Keratinocyte (primary cell): ENCODE results near the gene ZNF511. TPM values are rescaled to one million over a fixed set of nuclear protein-coding genes. Genes with fewer than 3 reads are reported as not detected.

Experiments used
- DNase-seq: peaks from one replicate; pipeline ENCODE4 v3.0.0-alpha.2; 2011; ENCODE audit warnings: low read depth, missing footprints, low spot score
- FAIRE-seq: peaks from 2 replicates; lab custom pipeline; 2011; peaks lifted over from hg19 to GRCh38; lab: Jason Lieb, UNC
- H2AFZ ChIP-seq: 2 replicates; pipeline ENCODE4 v1.6.0; 2012; ENCODE audit warnings: low read length, control low read depth, inconsistent platforms; ENCODE audit not compliant: control insufficient read depth
- H3K27ac ChIP-seq: 2 replicates; pipeline ENCODE4 v1.5.1; 2011; ENCODE audit warnings: low read length; ENCODE audit not compliant: control insufficient read depth, insufficient read depth
- H3K27me3 ChIP-seq: 3 replicates; pipeline ENCODE4 v1.6.0; 2011; ENCODE audit warnings: low read length; ENCODE audit not compliant: control insufficient read depth, insufficient read depth; ENCODE audit errors: extremely low read depth
- H3K36me3 ChIP-seq, 2 experiments: 2 replicates in 1 of 2; 3 replicates in 1 of 2; pipeline ENCODE4 v1.5.1; 2011; ENCODE audit warnings: low read length in 2 of 2, mild to moderate bottlenecking in 1 of 2; ENCODE audit not compliant: control insufficient read depth in 2 of 2, insufficient read depth in 2 of 2; ENCODE audit errors: extremely low read depth in 1 of 2
- H3K4me1 ChIP-seq: 3 replicates; pipeline ENCODE4 v1.5.1; 2011; ENCODE audit warnings: low read length; ENCODE audit not compliant: control insufficient read depth, insufficient read depth; ENCODE audit errors: extremely low read depth
- H3K4me2 ChIP-seq: 3 replicates; pipeline ENCODE4 v1.6.0; 2011; ENCODE audit warnings: low read depth, low read length; ENCODE audit not compliant: control insufficient read depth, insufficient read depth; ENCODE audit errors: extremely low read depth
- H3K4me3 ChIP-seq, 3 experiments: fragments of 200-600 bp in 1 of 3; sonication (generic) in 1 of 3; 2 replicates in 2 of 3; 3 replicates in 1 of 3; pipeline ENCODE4 v1.5.1; 2011 to 2016; ENCODE audit warnings: low read length in 3 of 3, mild to moderate bottlenecking in 3 of 3, control low read depth in 2 of 3, inconsistent platforms in 1 of 3, low read depth in 1 of 3, mixed read lengths in 1 of 3, mixed run types in 1 of 3, moderate library complexity in 1 of 3; ENCODE audit not compliant: control insufficient read depth in 2 of 3, insufficient read depth in 2 of 3; ENCODE audit errors: extremely low read depth in 1 of 3
- H3K79me2 ChIP-seq: 2 replicates; pipeline ENCODE4 v1.6.0; 2012; ENCODE audit warnings: low read length; ENCODE audit not compliant: control insufficient read depth, insufficient read depth
- H3K9ac ChIP-seq: 3 replicates; pipeline ENCODE4 v1.6.0; 2011; ENCODE audit warnings: low read length; ENCODE audit not compliant: control insufficient read depth, insufficient read depth; ENCODE audit errors: extremely low read depth
- H3K9me1 ChIP-seq: 3 replicates; pipeline ENCODE4 v1.6.0; 2011; ENCODE audit warnings: low read length; ENCODE audit not compliant: control insufficient read depth, insufficient read depth; ENCODE audit errors: extremely low read depth
- H3K9me3 ChIP-seq: 2 replicates; pipeline ENCODE4 v1.5.1; 2012; ENCODE audit warnings: low read depth, low read length; ENCODE audit not compliant: control insufficient read depth
- H4K20me1 ChIP-seq: 3 replicates; pipeline ENCODE4 v1.6.0; 2011; ENCODE audit warnings: low read length; ENCODE audit not compliant: control insufficient read depth, insufficient read depth; ENCODE audit errors: extremely low read depth
- EZH2 ChIP-seq: IDR thresholded peaks from one replicate; pipeline ENCODE4 v1.6.1; 2012; ENCODE audit warnings: inconsistent platforms, mild to moderate bottlenecking, low read length, moderate library complexity
- dilution Hi-C: fragments of 300-500 bp; cut with MboI; formaldehyde crosslinking; loops from one replicate; pipeline ENCODE4 v1.7.0; 2020; ENCODE audit warnings: low sequenced_read_pairs; ENCODE audit not compliant: extremely low pct_ligation_motif_present
- polyA plus RNA-seq, 5 experiments: library from polyadenylated mRNA; depleted of rRNA in 3 of 5; stranded (reverse) in 3 of 5; stranded (forward) in 1 of 5; unstranded in 1 of 5; fragments of >200 nt; gene quantifications; 1 replicate in 1 of 5; 2 replicates in 3 of 5; 3 replicates in 1 of 5; pipeline versions ENCODE4 v1.2.1 to v1.2.3, GENCODE V29; 2011 to 2012; ENCODE audit warnings: missing spikeins in 2 of 5, low read depth in 1 of 5, low replicate concordance in 1 of 5
- TF ChIP-seq, protein P1 (sequence below), 3 experiments: IDR thresholded peaks in 1 of 3; conservative IDR thresholded peaks in 1 of 3; optimal IDR thresholded peaks in 1 of 3; 2 replicates in 2 of 3; 3 replicates in 1 of 3; pipeline versions ENCODE3 to v1.5.1; 2011; ENCODE audit warnings: low read length in 3 of 3, mild to moderate bottlenecking in 3 of 3, moderate library complexity in 2 of 3, control low read depth in 1 of 3, inconsistent platforms in 1 of 3; ENCODE audit not compliant: insufficient read depth in 2 of 3; ENCODE audit errors: extremely low read depth in 1 of 3

ZNF511 gene
- polyA plus RNA-seq, 1 donor (not counting 4 experiments of a cell fraction or from before 2014, with no cell fraction given), result 20.2 TPM

DNA sequence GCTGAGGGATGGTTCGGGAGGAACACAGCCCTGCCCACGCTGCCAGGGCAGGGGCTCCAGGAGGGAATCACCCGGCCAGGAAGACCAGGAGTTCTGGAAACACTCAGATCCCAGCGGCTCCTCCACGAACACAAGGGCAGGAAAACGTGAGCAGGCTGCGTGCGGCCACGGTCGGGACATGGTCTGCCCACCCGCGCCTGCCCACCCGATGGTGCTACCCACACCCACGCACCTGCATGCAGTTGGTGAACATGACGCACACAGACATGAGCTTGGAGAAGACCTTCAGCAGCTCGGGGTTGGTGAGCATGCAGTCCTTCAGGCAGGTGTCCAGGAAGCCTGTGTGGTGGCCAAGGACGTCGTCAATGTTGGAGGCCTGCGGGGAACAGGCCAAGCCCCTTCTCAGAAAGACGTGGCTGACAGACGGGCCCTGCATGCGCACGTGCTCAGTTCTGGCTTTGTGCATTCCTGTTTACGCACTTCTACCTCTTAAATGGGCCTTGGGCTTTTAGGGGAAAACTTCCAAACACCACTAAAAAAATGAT lies 25.8 kb upstream of the ZNF511 start:
- Histone ChIP-seq H4K20me1 (no peaks in the 10 kb centered on the region), H3K4me2 (no peak overlapping the region), H3K9me3 (no peaks in the 10 kb centered on the region), H3K27me3 (no peaks in the 10 kb centered on the region), H2AFZ (no peak overlapping the region), H3K4me1 (peaks cover 16% of the 10 kb centered on the region), H3K27ac (no peak overlapping the region), H3K9me1 (no peaks in the 10 kb centered on the region), H3K79me2 (no peaks in the 10 kb centered on the region), H3K9ac (no peak overlapping the region), H3K4me3 (no peak overlapping the region), H3K36me3 (peaks cover 25 to 34% of the 10 kb centered on the region in 2 experiments)
- dilution Hi-C loops, result no loop called here
- DNase-seq (no peak), FAIRE-seq (no peak)
- no peak for TF ChIP-seq EZH2
- TF ChIP-seq, protein P1, sequence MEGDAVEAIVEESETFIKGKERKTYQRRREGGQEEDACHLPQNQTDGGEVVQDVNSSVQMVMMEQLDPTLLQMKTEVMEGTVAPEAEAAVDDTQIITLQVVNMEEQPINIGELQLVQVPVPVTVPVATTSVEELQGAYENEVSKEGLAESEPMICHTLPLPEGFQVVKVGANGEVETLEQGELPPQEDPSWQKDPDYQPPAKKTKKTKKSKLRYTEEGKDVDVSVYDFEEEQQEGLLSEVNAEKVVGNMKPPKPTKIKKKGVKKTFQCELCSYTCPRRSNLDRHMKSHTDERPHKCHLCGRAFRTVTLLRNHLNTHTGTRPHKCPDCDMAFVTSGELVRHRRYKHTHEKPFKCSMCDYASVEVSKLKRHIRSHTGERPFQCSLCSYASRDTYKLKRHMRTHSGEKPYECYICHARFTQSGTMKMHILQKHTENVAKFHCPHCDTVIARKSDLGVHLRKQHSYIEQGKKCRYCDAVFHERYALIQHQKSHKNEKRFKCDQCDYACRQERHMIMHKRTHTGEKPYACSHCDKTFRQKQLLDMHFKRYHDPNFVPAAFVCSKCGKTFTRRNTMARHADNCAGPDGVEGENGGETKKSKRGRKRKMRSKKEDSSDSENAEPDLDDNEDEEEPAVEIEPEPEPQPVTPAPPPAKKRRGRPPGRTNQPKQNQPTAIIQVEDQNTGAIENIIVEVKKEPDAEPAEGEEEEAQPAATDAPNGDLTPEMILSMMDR (optimal IDR thresholded peaks at IDR 0.05 in 1 of 3, IDR thresholded peaks at IDR 0.05 in 1 of 3, conservative IDR thresholded peaks at IDR 0.05 in 1 of 3; ENCODE audit: extremely low read depth in 1 of 3, insufficient read depth in 2 of 3, low read length in 3 of 3), result no peak

DNA sequence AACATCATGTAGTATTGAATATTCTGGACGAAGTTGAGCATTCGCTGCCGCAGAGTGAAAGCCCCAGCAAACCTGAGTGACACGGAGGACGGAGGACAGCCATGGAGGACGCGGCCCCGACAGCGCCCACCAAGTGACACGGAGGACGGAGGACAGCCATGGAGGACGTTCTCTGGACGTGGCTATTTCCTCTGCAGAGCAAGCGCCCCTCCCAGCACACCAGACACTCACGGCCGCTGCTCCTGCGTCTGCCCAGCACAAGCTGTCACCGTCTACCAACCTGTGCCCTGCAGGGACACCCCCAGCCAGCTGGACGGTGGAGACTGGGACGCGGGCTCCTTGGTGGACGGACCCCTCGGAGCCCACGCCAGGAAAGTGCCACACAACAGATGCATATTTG lies 24.8 kb upstream of the ZNF511 start:
- no peak overlapping the region for H2AFZ ChIP-seq
- H3K9me3 ChIP-seq, result no peaks in the 10 kb centered on the region
- no peaks in the 10 kb centered on the region for H3K9me1 ChIP-seq
- no peaks in the 10 kb centered on the region for H3K27me3 ChIP-seq
- DNase-seq (no peak), FAIRE-seq (no peak)
- H3K4me3 ChIP-seq, result no peak overlapping the region
- no peaks in the 10 kb centered on the region for H3K79me2 ChIP-seq
- H3K4me2 ChIP-seq, result no peak overlapping the region
- H3K4me1 ChIP-seq, result peaks cover 6% of the 10 kb centered on the region
- no peak for TF ChIP-seq EZH2
- dilution Hi-C loops, result no loop called here
- H4K20me1 ChIP-seq, result no peaks in the 10 kb centered on the region
- no peak overlapping the region for H3K9ac ChIP-seq
- H3K27ac ChIP-seq, result no peak overlapping the region
- H3K36me3 ChIP-seq, result peaks cover 30 to 44% of the 10 kb centered on the region in 2 experiments

DNA sequence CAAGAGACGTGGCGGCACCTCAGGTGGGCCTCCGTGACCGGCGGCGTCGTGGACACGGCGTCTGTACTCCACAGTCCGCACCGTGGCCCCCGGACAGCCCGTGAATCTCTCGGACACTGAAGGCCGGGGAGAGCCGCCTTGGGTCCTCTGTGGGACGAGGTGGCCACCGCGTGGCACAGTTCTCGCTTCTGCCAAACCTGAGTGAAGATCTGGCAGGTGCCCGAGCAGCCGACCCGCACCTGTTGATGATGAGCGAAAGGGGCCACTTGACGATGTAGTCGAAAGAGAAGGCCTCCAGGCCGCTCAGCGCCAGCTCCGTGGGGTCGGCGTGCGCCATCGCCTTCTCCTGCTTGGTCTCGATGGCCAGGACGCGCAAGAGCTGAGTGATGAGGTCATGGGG lies 23.5 kb upstream of the ZNF511 start:
- H3K79me2 ChIP-seq, result no peaks in the 10 kb centered on the region
- no peak overlapping the region for H2AFZ ChIP-seq
- dilution Hi-C loops, result no loop called here
- peaks cover 35 to 45% of the 10 kb centered on the region in 2 experiments for H3K36me3 ChIP-seq
- H3K4me3 ChIP-seq, result no peak overlapping the region
- TF ChIP-seq, protein P1 (optimal IDR thresholded peaks at IDR 0.05 in 1 of 3, IDR thresholded peaks at IDR 0.05 in 1 of 3, conservative IDR thresholded peaks at IDR 0.05 in 1 of 3; ENCODE audit: extremely low read depth in 1 of 3, insufficient read depth in 2 of 3, low read length in 3 of 3), result no peak
- no peak for TF ChIP-seq EZH2
- no peak overlapping the region for H3K4me2 ChIP-seq
- no peak for FAIRE-seq
- no peaks in the 10 kb centered on the region for H4K20me1 ChIP-seq
- DNase-seq, result no peak
- H3K9me1 ChIP-seq, result no peaks in the 10 kb centered on the region
- no peaks in the 10 kb centered on the region for H3K4me1 ChIP-seq
- no peaks in the 10 kb centered on the region for H3K9me3 ChIP-seq
- no peaks in the 10 kb centered on the region for H3K27me3 ChIP-seq
- no peak overlapping the region for H3K27ac ChIP-seq
- no peak overlapping the region for H3K9ac ChIP-seq
